ENCODE results near the gene TANC1. TPM values are rescaled to one million over a fixed set of nuclear protein-coding genes. Genes with fewer than 3 reads are reported as not detected.
A peak's percentile ranks its signal among the peaks of the same experiment; 100 is the strongest.

Gene TANC1
- total and polyA plus RNA-seq, 3 donors from 2014 or later = 8.6 to 19.3 (median 16.2) TPM

- no peaks in the 10 kb centered on the region for H3K9me3 ChIP-seq
- DNase-seq = no peak
- H3K4me1 ChIP-seq = peaks cover 5% of the 10 kb centered on the region
- peak overlapping the region; percentile 86 to 92 for H3K27ac ChIP-seq
- peak overlapping the region; percentile 67 to 87 for H3K4me3 ChIP-seq
- no peaks in the 10 kb centered on the region for H3K27me3 ChIP-seq
- WGBS, 2 donors = 0 to 1% methylated on average over 23 to 36 of the region's 36 CpGs
- intact Hi-C loops (cut with DNase I; ENCODE audit: low total_unique reads) = no loop called here
- TF ChIP-seq POLR2A (IDR thresholded peaks at IDR 0.05) (no peak), CTCF (IDR thresholded peaks at IDR 0.05) (no peak)
- no peaks in the 10 kb centered on the region for H3K36me3 ChIP-seq (ENCODE audit: low read depth, missing control alignments)
Measured at GRCh38 chr2:158969162-158969714, 798 bp downstream of the TANC1 start.

- peaks cover 5% of the 10 kb centered on the region for H3K4me1 ChIP-seq
- H3K27ac ChIP-seq = peak overlapping the region; percentile 86 to 92
- DNase-seq = peak; percentile 49
- no peaks in the 10 kb centered on the region for H3K9me3 ChIP-seq
- WGBS, 2 donors = 1 to 2% methylated on average over 25 of the region's 25 CpGs
- intact Hi-C loops (cut with DNase I; ENCODE audit: low total_unique reads) = no loop called here
- H3K27me3 ChIP-seq = no peaks in the 10 kb centered on the region
- TF ChIP-seq CTCF (IDR thresholded peaks at IDR 0.05) = no peak
- no peak for TF ChIP-seq POLR2A (IDR thresholded peaks at IDR 0.05)
- peak overlapping the region; percentile 67 to 87 for H3K4me3 ChIP-seq
- no peaks in the 10 kb centered on the region for H3K36me3 ChIP-seq (ENCODE audit: low read depth, missing control alignments)
Measured at GRCh38 chr2:158969715-158970240, 1.3 kb downstream of the TANC1 start.

- TF ChIP-seq POLR2A (IDR thresholded peaks at IDR 0.05) (no peak), CTCF (IDR thresholded peaks at IDR 0.05) (no peak)
- peak overlapping the region in 1 of 2 donors; percentile 92 for H3K27ac ChIP-seq
- H3K9me3 ChIP-seq = no peaks in the 10 kb centered on the region
- no peaks in the 10 kb centered on the region for H3K36me3 ChIP-seq (ENCODE audit: low read depth, missing control alignments)
- peak overlapping the region; percentile 67 to 87 for H3K4me3 ChIP-seq
- intact Hi-C loops (cut with DNase I; ENCODE audit: low total_unique reads) = no loop called here
- peaks cover 5% of the 10 kb centered on the region for H3K4me1 ChIP-seq
- no peak for DNase-seq
- H3K27me3 ChIP-seq = no peaks in the 10 kb centered on the region
- 29 to 32% methylated on average over 3 of the region's 3 CpGs for WGBS, 2 donors
Measured at GRCh38 chr2:158970241-158970751, 1.9 kb downstream of the TANC1 start.

GRCh38 chr2:158973116-158973956 lies 4.9 kb downstream of the TANC1 start:
- H3K4me3 ChIP-seq = no peak overlapping the region
- no peak for DNase-seq
- TF ChIP-seq POLR2A (IDR thresholded peaks at IDR 0.05) (no peak), CTCF (IDR thresholded peaks at IDR 0.05) (no peak)
- peaks cover 11% of the 10 kb centered on the region for H3K4me1 ChIP-seq
- H3K27ac ChIP-seq = no peak overlapping the region
- no peaks in the 10 kb centered on the region for H3K27me3 ChIP-seq
- H3K9me3 ChIP-seq = no peaks in the 10 kb centered on the region
- H3K36me3 ChIP-seq (ENCODE audit: low read depth, missing control alignments) = no peaks in the 10 kb centered on the region
- 75 to 78% methylated on average over 8 of the region's 8 CpGs for WGBS, 2 donors
- intact Hi-C loops (cut with DNase I; ENCODE audit: low total_unique reads) = no loop called here

Data from testis (tissue), 3 donors.